Right lobe of liver (tissue), 6 donors: Measurements from ENCODE around the gene RXFP2. TPM values are rescaled to one million over a fixed set of nuclear protein-coding genes. Genes with fewer than 3 reads are reported as not detected.

Experiments used
- ATAC-seq, 4 donors: fragments of 200-7000 bp; cut with Tn5 transposase; one replicate each; pipeline ENCODE4 v1.9.1; 2020; ENCODE audit warnings: mild to moderate bottlenecking in 4 of 4, moderate library complexity in 4 of 4
- DNase-seq, 3 donors: peaks; one replicate each; pipeline ENCODE4 v3.0.0-alpha.2; 2020
- H3K27ac ChIP-seq, 3 donors: fragments of 200-600 bp; one replicate each; pipeline ENCODE4 v1.8.0; 2022
- H3K27me3 ChIP-seq, 2 donors: fragments of 200-600 bp; one replicate each; pipeline ENCODE4 v1.8.0; 2022
- H3K36me3 ChIP-seq, 4 donors: fragments of 200-600 bp; sonication (generic) in 1 of 4; one replicate each; pipeline versions ENCODE4 v1.5.1 to v1.8.0; 2017 to 2022; ENCODE audit warnings: control low read depth in 1 of 4
- H3K4me1 ChIP-seq, 4 donors: fragments of 200-600 bp; sonication (generic) in 1 of 4; one replicate each; pipeline versions ENCODE4 v1.5.1 to v1.8.0; 2017 to 2022; ENCODE audit warnings: control low read depth in 1 of 4
- H3K4me3 ChIP-seq, 3 donors: fragments of 200-600 bp; one replicate each; pipeline ENCODE4 v1.8.0; 2022
- H3K9me3 ChIP-seq, 4 donors: fragments of 200-600 bp; sonication (generic) in 1 of 4; one replicate each; pipeline versions ENCODE4 v1.5.1 to v1.8.0; 2017 to 2022; ENCODE audit warnings: control low read depth in 1 of 4
- POLR2A ChIP-seq: fragments of 450-650 bp; IDR thresholded peaks from one replicate; pipeline ENCODE4 v1.6.1; 2017; ENCODE audit warnings: antibody characterized with exemption, mild to moderate bottlenecking
- WGBS: methylation state at CpG from one replicate; pipeline ENCODE4 v1.1.6; 2018; ENCODE audit warnings: low coverage, low lambda C conversion rate; ENCODE audit not compliant: insufficient coverage; ENCODE audit errors: missing lambda C conversion rate; 5-methylcytosine and 5-hydroxymethylcytosine counted together
- intact Hi-C, 2 donors: fragments of 100-400 bp; cut with DNase I; formaldehyde crosslinking; loops; one replicate each; pipeline versions ENCODE4 v1.11.2 to v1.14.1; 2022
- total RNA-seq, 6 experiments: library from RNA; depleted of rRNA in 2 of 6; stranded (reverse); fragments of >200 nt in 2 of 6; fragmentation: NEBNext Ultra II Directional in 3 of 6; extraction: Animal tissue kit (Norgen Biotek cat#: 25700) in 3 of 6; gene quantifications; one replicate each; pipeline versions ENCODE4 v1.1.0 to v1.2.4, GENCODE V29; 2016 to 2023
- TF ChIP-seq, protein P1 (sequence below), 4 donors: fragments of 200-600 bp in 3 of 4; fragments of 450-650 bp in 1 of 4; IDR thresholded peaks; one replicate each; pipeline versions ENCODE4 v1.5.1 to v1.8.0; 2016 to 2022; ENCODE audit warnings: antibody characterized with exemption in 4 of 4, mild to moderate bottlenecking in 2 of 4
- donor health status: DM: no; HTN: yes; CAD: no.
- donor health status: DM: no; HTN: no; CAD: no.
- donor health status: DM: no; HTN: no; CAD: no.
- donor health status: DM: no; HTN: yes; CAD: no.
- donor health status: DM: no; HTN: yes; CAD: no.

The RXFP2 gene
- total RNA-seq, 6 experiments from 2014 or later = not detected

DNA sequence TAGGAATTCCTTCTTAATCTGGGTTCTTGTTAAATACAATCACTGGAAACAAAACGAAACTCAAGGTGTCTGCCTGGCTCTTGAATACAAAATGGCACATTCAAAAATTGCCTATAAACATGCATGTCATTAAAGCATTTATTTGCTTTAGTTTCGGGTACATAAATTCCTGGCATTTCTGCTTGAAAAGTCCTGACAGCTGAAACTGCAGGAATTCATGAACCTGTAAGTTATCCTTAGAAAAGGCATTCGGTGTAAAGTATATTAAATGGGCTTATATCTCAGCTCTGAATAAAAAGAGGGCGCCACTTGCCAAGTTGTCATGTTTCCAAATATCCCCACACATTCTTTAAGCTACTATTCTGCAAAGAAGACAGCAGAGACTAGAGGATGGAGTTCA is 32.9 kb downstream of the RXFP2 start:
- no peak for ATAC-seq

GRCh38 chr13:31773538-31773937 is 34.2 kb downstream of the RXFP2 start:
- intact Hi-C loops = no loop called here
- no peak for ATAC-seq

More for the DNA sequence above, 32.9 kb downstream of the RXFP2 start:
- no peak for TF ChIP-seq POLR2A
- TF ChIP-seq, protein P1, sequence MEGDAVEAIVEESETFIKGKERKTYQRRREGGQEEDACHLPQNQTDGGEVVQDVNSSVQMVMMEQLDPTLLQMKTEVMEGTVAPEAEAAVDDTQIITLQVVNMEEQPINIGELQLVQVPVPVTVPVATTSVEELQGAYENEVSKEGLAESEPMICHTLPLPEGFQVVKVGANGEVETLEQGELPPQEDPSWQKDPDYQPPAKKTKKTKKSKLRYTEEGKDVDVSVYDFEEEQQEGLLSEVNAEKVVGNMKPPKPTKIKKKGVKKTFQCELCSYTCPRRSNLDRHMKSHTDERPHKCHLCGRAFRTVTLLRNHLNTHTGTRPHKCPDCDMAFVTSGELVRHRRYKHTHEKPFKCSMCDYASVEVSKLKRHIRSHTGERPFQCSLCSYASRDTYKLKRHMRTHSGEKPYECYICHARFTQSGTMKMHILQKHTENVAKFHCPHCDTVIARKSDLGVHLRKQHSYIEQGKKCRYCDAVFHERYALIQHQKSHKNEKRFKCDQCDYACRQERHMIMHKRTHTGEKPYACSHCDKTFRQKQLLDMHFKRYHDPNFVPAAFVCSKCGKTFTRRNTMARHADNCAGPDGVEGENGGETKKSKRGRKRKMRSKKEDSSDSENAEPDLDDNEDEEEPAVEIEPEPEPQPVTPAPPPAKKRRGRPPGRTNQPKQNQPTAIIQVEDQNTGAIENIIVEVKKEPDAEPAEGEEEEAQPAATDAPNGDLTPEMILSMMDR (IDR thresholded peaks at IDR 0.05) = no peak
- WGBS = 57% methylated on average over 4 of the region's 4 CpGs
- Histone ChIP-seq H3K27ac (no peak overlapping the region), H3K27me3 (no peaks in the 10 kb centered on the region), H3K4me1 (no peaks in the 10 kb centered on the region), H3K36me3 (no peaks in the 10 kb centered on the region), H3K4me3 (no peak overlapping the region), H3K9me3 (no peaks in the 10 kb centered on the region)
- intact Hi-C loops = no loop called here
- no peak for DNase-seq

DNA sequence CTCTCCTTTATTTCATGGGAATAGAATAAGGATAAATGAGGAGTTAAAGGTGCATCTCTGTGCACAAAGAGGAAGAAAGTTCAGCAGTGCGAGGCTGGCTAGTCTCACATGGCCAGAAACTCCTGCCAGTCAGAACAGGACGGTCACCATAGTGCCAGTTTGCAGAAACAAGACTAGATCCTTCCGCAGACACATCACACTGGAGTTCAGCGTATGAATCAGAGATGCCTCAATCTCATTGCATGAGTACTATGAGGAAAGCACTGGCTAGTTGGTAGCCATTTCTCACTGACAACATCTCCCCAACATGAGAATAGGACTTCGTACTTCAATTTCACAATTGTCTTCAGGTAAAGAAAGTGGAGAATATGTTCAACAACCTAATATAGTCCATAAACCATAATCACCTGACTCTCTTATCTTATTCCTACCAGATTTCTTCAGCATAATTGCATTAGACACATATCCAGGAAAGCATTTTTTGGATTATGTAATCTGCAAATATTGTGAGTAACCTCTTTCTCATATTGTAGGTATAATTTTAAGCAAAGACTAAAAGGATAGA is 34.9 kb downstream of the RXFP2 start:
- Histone ChIP-seq H3K36me3 (no peaks in the 10 kb centered on the region), H3K27ac (no peak overlapping the region), H3K9me3 (no peaks in the 10 kb centered on the region), H3K4me3 (no peak overlapping the region), H3K27me3 (no peaks in the 10 kb centered on the region), H3K4me1 (no peaks in the 10 kb centered on the region)
- intact Hi-C loops = no loop called here
- WGBS = 81% methylated on average over 5 of the region's 5 CpGs
- ATAC-seq = no peak
- TF ChIP-seq POLR2A = no peak
- TF ChIP-seq, protein P1 (IDR thresholded peaks at IDR 0.05) = no peak
- DNase-seq = no peak

More at GRCh38 chr13:31773538-31773937, 34.2 kb downstream of the RXFP2 start:
- Histone ChIP-seq H3K4me3 (no peak overlapping the region), H3K27me3 (no peaks in the 10 kb centered on the region), H3K4me1 (no peaks in the 10 kb centered on the region), H3K36me3 (no peaks in the 10 kb centered on the region), H3K9me3 (no peaks in the 10 kb centered on the region), H3K27ac (no peak overlapping the region)
- TF ChIP-seq, protein P1 (IDR thresholded peaks at IDR 0.05) = no peak
- TF ChIP-seq POLR2A = no peak
- no peak for DNase-seq
- 52% methylated on average over 4 of the region's 4 CpGs for WGBS

DNA sequence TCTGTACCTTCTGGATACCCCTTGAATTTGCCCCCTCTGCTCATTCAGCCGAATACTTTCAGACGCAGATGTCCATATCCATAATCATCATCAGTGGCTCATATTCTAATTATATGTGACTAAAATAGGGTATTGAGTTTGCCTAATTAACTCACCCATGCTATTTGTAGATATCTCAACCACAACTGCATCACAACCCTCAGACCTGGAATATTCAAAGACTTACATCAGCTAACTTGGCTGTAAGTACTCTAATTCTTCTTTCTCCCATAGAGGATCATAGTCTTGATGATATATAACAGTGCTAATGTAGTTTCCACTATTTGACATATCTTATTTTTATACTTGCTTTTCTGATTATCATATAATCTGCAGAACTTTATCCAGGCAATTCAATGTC is 35.8 kb downstream of the RXFP2 start:
- Histone ChIP-seq H3K9me3 (no peaks in the 10 kb centered on the region), H3K4me1 (no peaks in the 10 kb centered on the region), H3K27ac (no peak overlapping the region), H3K27me3 (no peaks in the 10 kb centered on the region), H3K4me3 (no peak overlapping the region), H3K36me3 (no peaks in the 10 kb centered on the region)
- no peak for ATAC-seq
- TF ChIP-seq POLR2A = no peak
- TF ChIP-seq, protein P1 (IDR thresholded peaks at IDR 0.05) = no peak
- intact Hi-C loops = no loop called here
- no peak for DNase-seq
- 88% methylated on average over 2 of the region's 2 CpGs for WGBS

DNA sequence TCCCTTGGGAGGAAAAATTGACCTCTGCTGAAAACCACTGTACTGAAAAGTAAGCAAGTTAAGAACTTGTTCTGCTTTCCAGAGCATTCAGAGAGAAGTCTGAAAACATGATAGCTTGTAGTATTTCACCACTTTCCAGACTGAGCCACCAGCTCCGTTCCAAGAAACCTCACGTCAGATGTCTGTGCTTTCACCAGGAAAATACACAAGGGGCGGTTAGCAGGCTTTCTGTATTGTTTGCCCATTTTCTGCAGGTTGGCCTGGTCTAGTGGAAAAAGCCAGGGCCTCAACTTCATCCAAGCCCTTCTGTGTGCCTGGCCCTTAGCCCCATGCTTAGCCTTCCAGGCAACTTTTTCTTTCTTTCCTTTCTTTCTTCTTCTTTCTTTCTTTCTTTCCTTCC is 36.4 kb downstream of the RXFP2 start:
- Histone ChIP-seq H3K4me1 (no peaks in the 10 kb centered on the region), H3K4me3 (no peak overlapping the region), H3K27me3 (no peaks in the 10 kb centered on the region), H3K36me3 (no peaks in the 10 kb centered on the region), H3K27ac (no peak overlapping the region), H3K9me3 (no peaks in the 10 kb centered on the region)
- intact Hi-C loops = no loop called here
- WGBS = 63% methylated on average over 1 of the region's 3 CpGs
- no peak for TF ChIP-seq POLR2A
- TF ChIP-seq, protein P1 (IDR thresholded peaks at IDR 0.05) = no peak
- ATAC-seq = no peak
- DNase-seq = no peak
